Measurements from ENCODE around the gene HSPG2. TPM values are rescaled to one million over a fixed set of nuclear protein-coding genes. Genes with fewer than 3 reads are reported as not detected.

The HSPG2 gene
- total RNA-seq, 1 donor from 2014 or later, result 1,406 TPM

- DNase-seq, result no peak
These were observed 18.6 kb upstream of the HSPG2 start for GRCh38 chr1:21955501-21956281.

DNA sequence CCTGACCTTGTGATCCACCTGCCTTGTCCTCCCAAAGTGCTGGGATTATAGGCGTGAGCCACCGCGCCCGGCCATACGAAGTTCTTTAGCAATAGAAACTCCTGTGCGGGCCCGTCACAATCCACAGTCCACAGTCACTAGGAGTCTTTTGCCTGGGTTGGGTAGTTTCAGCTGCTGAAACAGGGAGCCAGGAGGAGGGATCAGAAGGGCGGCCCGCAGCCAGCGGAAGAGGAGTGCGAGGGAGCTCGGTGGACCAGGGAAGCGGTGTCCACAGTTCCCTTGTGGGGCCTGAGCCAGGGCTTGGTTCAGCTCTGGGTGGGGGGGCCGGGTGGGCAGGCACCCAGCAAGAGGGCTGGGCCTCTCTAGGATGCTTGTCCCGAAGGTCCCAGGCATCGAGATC, 17.9 kb upstream of the HSPG2 start:
- no peak for DNase-seq

GRCh38 chr1:21952786-21953520, 15.8 kb upstream of the HSPG2 start:
- no peak for DNase-seq

GRCh38 chr1:21951226-21951870, 14.2 kb upstream of the HSPG2 start:
- no peak for DNase-seq

DNA sequence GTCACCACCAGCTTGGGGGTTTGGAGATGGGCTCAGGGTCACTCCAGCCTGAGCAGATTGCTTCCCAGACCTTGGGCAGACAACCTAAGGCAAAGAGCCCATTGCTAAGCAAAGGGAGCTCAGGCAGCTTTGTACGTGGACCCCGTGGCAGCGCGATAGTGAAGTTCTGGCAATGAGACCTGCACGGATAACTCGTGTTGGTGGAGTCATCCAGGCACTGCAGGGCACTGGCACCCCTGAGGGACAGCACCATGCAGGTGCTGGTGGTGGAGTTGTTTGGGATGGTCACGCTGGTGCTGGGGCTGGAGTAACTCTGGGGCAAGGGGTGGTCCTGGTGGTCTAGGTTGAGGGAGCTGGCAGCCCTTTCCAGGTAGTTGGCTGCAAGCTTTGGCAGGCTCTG, 13.6 kb upstream of the HSPG2 start:
- DNase-seq, result no peak

DNA sequence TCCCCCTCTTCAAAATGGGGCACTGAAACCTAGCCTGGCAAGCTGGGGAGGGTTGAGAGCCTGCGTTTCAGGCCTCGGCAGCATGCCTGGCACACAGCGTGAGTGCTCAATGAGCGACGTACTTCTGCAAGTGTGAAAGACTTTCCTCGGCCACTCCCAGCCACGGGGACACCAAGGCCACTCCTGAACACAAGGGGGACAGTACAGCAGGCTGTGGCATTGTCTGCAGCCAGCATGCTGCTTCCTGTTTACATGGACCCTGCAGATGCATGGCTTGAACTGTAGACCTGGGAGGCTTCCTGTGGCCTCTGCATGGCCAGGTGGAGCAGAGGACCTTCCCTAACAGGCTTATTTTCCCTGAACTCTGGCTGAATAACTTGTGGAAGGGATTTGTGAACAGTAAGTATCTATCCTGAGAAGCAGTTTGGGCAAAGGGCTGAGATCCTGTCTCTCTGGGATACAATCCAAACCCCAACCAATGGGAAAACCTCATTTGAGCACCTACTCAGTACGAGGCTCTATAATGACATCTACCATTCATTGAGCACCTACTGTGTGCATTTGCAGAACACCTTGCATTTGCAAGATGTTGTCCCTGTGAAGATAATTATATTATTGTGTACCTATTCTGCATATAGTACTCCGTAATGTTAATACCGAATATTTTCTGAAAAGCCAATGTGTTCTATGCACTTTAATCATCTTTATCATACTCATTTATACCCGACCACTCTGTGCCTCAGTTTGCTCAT, 9.9 kb upstream of the HSPG2 start:
- DNase-seq, result peak; percentile 76

DNA sequence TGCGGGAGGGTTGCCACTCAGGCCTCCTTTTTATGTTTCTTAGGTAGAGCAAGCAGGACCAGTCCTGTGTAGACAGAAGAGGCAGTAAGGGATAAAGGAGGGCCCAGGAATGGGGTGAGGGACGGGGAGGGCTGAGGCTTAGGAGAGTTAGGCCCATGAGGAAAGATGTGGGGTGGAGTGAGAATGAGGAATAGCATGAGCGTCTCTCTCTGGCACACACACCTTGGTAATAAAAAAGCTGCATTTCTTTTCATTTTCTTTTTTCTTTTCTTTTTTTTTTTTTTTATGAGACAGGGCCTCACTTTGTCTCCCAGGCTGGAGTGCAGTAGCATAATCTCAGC, 7.6 kb upstream of the HSPG2 start:
- no peak for DNase-seq

GRCh38 chr1:21942959-21943640, 6.0 kb upstream of the HSPG2 start:
- peak; percentile 83 for DNase-seq

GRCh38 chr1:21942464-21942863, 5.4 kb upstream of the HSPG2 start:
- no peak for DNase-seq

GRCh38 chr1:21941370-21941769, 4.3 kb upstream of the HSPG2 start:
- DNase-seq, result no peak

- no peak for DNase-seq
These were observed 3.4 kb upstream of the HSPG2 start for GRCh38 chr1:21940492-21940891.

GRCh38 chr1:21939650-21940374, 2.7 kb upstream of the HSPG2 start:
- peak; percentile 98 for DNase-seq

DNA sequence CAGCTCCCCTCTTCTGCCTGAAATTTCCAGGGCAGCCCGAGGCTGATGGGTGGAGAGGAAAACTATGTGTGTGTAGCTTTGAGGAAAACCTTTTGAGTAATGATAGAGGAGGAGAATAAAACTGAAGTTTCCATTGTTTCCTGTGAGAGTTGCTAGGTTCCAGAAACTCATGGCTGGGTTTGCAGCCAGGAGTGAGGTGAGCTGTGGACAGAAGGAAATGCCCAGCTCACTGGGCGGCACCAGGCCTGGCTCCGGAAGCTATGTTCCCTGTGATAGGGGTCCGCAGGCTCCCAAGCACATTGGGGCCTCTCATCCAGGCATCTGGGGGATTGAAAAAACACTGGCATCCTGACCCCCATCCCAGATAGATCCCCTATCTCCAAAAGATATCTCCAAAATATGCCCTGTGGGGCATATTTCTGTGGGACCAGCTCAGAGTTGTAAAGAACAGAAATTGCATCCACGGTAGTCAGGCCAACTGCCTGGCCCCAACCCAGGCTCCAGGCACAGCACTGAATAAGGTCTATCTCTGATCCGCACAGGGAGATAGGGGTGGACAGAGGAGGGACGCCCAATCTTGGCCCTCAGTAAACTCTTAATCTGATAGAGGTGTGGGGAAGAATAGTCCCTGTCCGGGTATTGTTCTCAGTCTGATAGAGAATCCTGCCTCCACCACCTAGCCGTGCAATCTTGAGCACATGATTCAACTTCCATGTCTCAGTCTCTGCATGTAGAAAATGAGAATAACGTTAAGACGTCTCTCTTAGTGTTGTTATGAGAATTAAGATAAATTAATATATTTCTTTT, 1.8 kb upstream of the HSPG2 start:
- peak; percentile 83 for DNase-seq

GRCh38 chr1:21937372-21938121, 437 bp upstream of the HSPG2 start:
- peak; percentile 91 for DNase-seq

GRCh38 chr1:21936366-21937031, 611 bp downstream of the HSPG2 start:
- DNase-seq, result no peak

DNA sequence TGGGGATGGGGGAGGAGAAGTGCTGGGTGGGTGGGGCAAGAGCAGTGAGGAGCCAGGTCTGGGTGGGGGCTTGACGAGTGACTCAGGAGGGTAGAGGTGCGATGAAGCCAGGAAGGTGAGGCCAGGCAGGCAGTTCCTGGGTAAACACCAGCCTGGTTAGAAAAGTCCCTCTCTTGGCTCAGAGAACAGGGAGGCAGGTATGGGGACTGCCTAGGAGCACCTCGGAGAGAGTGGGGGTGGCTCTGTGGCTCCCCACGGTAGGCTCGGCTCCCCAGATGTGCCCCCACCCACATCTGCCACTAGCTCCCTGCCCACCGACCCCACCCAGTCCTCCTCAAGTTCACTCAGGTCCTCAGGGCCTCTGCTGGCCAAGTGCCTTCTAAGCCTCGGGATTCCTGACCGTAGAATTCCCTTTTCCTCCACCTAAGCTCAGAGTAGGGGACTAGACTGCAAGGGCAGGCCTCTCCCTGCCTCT, 1.2 kb downstream of the HSPG2 start:
- DNase-seq, result no peak

- DNase-seq, result no peak
These were observed 1.7 kb downstream of the HSPG2 start for GRCh38 chr1:21935393-21935804.

DNA sequence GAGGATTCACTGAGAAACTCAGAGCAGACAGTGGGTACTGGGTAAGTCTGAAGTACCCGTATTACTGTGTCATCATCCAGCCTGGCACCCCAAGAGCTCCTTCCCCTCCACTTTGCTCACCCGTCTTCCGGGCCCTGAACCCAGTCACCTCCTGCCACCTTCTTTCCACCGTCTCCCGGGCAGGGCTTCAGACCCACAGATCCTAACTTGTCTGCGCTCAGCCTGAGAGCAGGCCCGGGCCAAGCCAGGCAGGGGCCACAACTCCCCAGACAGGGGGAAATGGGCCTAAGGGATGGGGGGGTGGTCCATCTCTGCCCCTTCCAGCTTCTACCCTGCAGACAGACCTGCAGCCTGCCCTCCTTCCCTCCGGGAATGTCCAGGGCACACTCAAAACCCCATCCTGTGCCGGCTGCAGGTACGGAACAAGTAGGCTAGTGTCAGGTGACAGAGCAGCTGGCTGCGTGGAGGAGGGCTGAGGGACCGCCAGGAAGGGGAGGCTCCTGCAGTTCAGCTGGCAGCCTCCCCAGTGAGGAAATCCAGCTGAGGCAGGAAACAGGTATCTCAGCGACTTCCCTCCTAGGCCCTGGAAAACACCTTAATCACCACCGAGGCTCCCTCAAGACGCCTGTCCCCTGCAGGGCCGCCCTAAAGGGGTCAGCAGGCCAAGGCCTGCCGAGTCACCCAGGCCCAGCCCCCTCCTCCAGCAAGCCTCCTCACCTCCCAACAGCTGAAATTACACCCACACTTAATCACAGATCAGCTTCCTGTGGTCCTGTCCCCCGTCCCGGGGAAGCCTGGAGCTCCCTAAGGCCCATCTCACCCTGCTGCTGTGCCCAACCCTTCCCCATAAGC, 3.5 kb downstream of the HSPG2 start:
- DNase-seq, result peak; percentile 90

Measured in dermis blood vessel endothelial cell (primary cell).